NT2/D1 (cell line): ENCODE data around the gene PMIS2.

Source experiments
- SUZ12 ChIP-seq: IDR thresholded peaks from 2 replicates; pipeline ENCODE4 v1.6.1; 2011; ENCODE audit not compliant: insufficient read length, insufficient read depth; ENCODE audit errors: extremely low read depth
- YY1 ChIP-seq: IDR thresholded peaks from 2 replicates; pipeline ENCODE4 v1.6.1; 2011; ENCODE audit not compliant: insufficient read length, insufficient read depth
- ZNF274 ChIP-seq: IDR thresholded peaks from 2 replicates; pipeline ENCODE4 v1.6.1; 2011; ENCODE audit warnings: mild to moderate bottlenecking, low read depth, low read length

DNA sequence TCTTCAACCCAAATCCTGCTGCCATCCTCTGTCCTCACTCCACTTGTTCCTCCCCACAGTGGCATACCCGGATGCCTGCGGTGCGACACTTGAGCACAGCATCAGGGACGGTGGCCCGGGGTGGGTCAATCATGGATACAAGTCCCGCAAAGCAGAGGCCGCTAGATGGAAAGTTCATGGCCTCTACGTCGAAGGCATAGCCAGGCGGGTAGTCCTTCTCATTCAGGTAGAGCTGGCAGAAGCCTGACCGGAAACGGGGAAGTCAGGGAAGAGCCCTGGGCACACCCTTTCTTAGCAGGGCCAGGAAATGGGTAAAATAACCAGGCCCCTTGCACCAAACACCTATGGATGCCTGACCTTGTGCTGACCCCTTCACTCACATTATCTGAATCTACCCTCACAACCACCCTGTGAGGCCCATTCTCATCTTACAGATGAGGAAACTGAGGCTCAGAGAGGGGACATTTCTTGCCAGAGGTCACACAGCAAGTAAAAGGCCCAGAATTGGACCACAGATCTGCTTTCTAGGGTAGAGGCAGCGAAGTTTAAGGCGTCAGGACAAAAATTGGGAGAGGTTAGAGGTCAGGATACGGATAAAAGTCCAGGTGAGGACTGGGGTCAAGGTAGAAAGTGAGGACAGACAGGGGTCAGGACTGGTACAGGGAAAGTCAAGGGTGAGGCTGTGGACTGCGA lies 29.0 kb upstream of the PMIS2 start:
- TF ChIP-seq YY1 (no peak), ZNF274 (no peak), SUZ12 (no peak)
